Effector memory CD8-positive, alpha-beta T cell (primary cell): Measurements from ENCODE around the gene PAK6.

Experiments used
- ATAC-seq: fragments of 150-1000 bp; cut with Tn5 transposase; replicated peaks from 2 replicates; pipeline ENCODE4 v1.10.0; 2021; ENCODE audit warnings: mild to moderate bottlenecking, moderate library complexity
- DNase-seq, 3 experiments: peaks; one replicate each; pipeline ENCODE4 v3.0.0; 2021
- H3K27ac Mint-ChIP-seq, 2 donors: one replicate each; pipeline ENCODE4 v1.8.0; 2022; ENCODE audit warnings: mild to moderate bottlenecking in 2 of 2, mixed read lengths in 2 of 2, moderate library complexity in 2 of 2
- H3K27me3 Mint-ChIP-seq, 2 donors: one replicate each; pipeline ENCODE4 v1.8.0; 2022; ENCODE audit warnings: mixed read lengths in 2 of 2
- H3K36me3 Mint-ChIP-seq: one replicate; pipeline ENCODE4 v1.8.0; 2022; ENCODE audit warnings: mild to moderate bottlenecking, moderate library complexity, mixed read lengths; ENCODE audit not compliant: insufficient read depth
- H3K4me1 Mint-ChIP-seq, 2 donors: one replicate each; pipeline ENCODE4 v1.8.0; 2022; ENCODE audit warnings: low read depth in 2 of 2, mixed read lengths in 2 of 2
- H3K4me3 Mint-ChIP-seq, 2 donors: one replicate each; pipeline ENCODE4 v1.8.0; 2022; ENCODE audit warnings: mild to moderate bottlenecking in 2 of 2, mixed read lengths in 2 of 2, moderate library complexity in 2 of 2
- H3K9me3 Mint-ChIP-seq, 2 donors: one replicate each; pipeline ENCODE4 v1.8.0; 2022; ENCODE audit warnings: mixed read lengths in 2 of 2

The PAK6 gene

DNA sequence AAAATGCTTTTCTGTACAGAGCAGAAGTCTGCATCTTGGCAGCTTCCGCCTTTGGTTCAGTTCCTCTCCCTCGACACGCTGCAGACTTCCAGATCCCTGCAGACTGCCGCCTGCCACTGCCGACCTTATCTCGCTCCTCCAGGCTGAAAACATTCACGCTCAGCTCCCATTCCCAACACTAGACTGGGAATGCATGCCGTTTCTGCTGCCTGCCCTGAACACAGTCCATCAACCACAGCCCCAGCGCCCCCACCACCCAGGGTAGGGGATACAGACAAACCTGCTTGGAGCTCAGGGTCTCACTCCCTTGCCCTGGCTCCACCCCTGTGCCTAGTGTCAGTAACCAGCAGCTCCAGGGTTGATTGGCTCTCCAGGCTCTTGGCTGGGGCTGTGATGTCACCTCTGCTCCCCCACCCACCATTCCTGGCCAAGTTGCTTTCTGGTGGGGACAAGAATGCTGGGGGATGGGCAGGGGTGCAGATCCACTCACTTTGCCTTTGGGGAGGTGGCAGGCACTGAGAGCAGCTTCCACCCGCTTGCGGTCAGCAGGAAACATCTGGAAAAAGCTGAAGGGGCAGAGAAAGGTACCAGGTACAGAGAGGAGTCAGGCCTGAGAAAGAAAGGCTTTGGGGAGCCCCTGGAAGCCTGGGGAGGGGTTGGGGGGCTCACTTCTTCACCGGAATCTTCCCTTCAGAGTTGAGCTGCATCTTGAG lies 62.8 kb downstream of the PAK6 start:
- Mint-ChIP-seq H3K9me3 (no peaks in the 10 kb centered on the region), H3K4me3 (no peak overlapping the region)

DNA sequence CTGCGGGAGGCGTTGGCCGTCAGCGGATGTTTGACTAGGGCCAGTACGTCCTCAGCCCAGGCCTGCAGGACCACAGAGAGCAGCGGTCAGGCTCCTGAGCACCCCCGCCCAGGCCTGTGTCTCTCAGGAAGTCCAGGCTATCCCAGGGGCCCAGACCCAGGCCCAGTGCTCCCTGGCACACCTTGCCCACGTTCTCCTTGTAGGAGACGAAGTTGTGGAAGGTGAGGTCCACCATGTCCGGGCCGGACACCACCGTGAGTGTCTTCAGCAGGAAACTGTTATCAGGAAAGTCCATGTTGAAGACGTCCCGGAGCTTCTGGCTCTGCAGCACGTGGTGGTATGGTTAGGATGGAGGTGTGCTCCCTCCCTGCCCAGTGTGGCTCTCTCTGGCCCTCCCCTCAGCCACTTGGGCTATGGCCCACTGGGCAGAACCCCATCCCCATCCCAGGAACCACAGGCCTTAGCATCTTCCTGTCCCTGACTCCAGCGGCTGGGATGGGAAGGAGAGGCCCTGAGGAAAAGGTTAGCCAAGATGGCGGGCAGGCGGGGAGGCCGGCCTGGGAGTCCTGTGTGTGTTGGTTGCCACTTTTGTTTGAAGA lies 63.5 kb downstream of the PAK6 start:
- no peaks in the 10 kb centered on the region for H3K27me3 Mint-ChIP-seq
- no peaks in the 10 kb centered on the region for H3K9me3 Mint-ChIP-seq
- H3K4me1 Mint-ChIP-seq = peaks cover 32 to 34% of the 10 kb centered on the region in 2 donors
- peak overlapping the region in 1 of 2 donors; percentile 64 for H3K27ac Mint-ChIP-seq
- H3K4me3 Mint-ChIP-seq = no peak overlapping the region
- ATAC-seq (no peak), DNase-seq (no peak)
- peaks cover 39% of the 10 kb centered on the region for H3K36me3 Mint-ChIP-seq

More for the DNA sequence above, 62.8 kb downstream of the PAK6 start:
- no peak for ATAC-seq
- Mint-ChIP-seq H3K27me3 (no peaks in the 10 kb centered on the region), H3K27ac (peak overlapping the region; percentile 41 to 64), H3K36me3 (peaks cover 41% of the 10 kb centered on the region), H3K4me1 (peaks cover 28 to 34% of the 10 kb centered on the region in 2 donors)
- no peak for DNase-seq

DNA sequence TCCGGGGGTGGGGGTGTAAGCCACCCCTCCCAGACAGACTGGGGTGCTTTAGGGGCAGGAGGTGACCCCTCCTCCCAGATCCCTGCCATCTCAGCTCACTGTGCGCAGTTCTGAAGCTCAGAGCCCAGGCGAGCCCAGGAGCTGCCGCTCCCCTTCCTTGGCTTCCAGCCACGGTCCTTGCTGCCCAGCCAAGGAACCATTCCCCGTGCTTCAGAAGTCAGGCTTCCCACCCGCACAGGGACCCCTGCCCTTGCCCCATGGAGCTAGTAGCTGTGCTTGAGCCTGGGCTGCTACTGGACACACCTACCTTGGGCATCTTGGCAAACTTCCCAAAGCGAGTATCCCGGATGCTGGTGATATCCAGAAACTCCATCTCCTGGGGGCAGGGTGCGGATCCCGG lies 64.1 kb downstream of the PAK6 start:
- Mint-ChIP-seq H3K27me3 (no peaks in the 10 kb centered on the region), H3K36me3 (peaks cover 40% of the 10 kb centered on the region), H3K9me3 (no peaks in the 10 kb centered on the region), H3K4me3 (no peak overlapping the region), H3K4me1 (peaks cover 34% of the 10 kb centered on the region in 2 donors), H3K27ac (no peak overlapping the region)
- DNase-seq (no peak), ATAC-seq (no peak)

DNA sequence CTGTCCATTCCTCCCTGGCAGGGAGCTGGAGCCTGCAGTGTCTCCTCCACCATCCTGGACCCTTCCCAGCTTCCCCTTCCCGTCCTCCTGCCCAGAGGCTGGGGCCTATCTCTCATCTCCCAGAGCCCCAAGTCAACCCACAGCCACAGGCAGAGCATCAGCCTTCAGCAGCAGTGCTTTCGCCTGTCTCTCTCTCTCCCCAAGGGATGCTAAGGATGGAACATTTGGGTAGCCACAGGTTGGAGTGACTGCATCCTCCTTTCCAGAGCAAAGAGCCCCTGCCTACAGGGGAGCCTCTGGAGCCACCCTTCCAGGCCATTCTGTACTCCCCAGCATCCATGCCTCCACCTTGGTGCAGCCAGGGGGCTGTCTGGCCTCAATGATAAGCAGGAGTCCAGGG lies 64.7 kb downstream of the PAK6 start:
- ATAC-seq (no peak), DNase-seq (no peak)
- Mint-ChIP-seq H3K36me3 (peaks cover 41% of the 10 kb centered on the region), H3K27ac (peak overlapping the region; percentile 15 to 70), H3K9me3 (no peaks in the 10 kb centered on the region), H3K27me3 (no peaks in the 10 kb centered on the region), H3K4me3 (no peak overlapping the region), H3K4me1 (peaks cover 36% of the 10 kb centered on the region in 2 donors)

DNA sequence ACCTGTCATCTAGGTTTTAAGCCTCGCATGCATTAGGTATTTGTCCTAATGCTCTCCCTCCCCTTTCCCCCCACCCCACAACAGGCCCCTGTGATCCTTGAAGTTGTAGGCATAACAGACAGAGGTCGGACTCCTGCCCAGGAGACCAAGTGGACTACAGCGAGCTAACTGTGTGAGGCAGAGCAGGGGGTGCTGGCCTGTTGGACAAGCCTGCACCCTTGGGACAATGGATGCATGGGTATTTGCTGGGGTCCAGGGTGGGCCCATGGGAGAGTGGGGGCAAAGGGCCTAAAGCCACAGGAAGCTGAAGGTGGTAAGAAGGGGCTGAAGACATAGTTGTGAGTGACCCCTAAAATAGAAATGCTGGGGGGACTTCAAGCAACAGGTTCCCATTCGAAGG lies 66.4 kb downstream of the PAK6 start:
- DNase-seq = no peak
- H3K4me3 Mint-ChIP-seq = peak overlapping the region; percentile 13 to 99
- H3K27ac Mint-ChIP-seq = peak overlapping the region in 1 of 2 donors; percentile 80
- no peaks in the 10 kb centered on the region for H3K27me3 Mint-ChIP-seq
- peaks cover 50 to 52% of the 10 kb centered on the region in 2 donors for H3K4me1 Mint-ChIP-seq
- ATAC-seq = no peak
- no peaks in the 10 kb centered on the region for H3K9me3 Mint-ChIP-seq
- H3K36me3 Mint-ChIP-seq = peaks cover 28% of the 10 kb centered on the region

DNA sequence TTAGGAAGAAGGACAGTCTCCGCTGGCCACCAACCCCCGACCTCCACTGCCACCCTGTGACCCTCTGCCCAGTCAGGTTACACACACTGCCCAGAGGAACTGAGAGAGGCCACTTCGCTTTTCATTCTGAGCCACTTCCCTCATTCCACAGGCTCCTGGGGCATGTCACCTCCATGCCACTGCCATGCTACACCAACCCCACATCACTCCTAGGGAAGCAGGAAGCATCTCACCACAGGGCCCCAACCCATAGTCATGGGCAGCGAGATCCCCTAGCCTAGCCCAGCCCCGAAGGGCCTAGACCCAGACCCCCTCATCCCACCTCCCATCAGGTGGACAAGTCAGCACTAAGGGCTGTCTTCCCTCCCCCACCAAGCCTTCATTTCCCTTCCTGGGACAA lies 67.5 kb downstream of the PAK6 start:
- H3K36me3 Mint-ChIP-seq = peaks cover 20% of the 10 kb centered on the region
- no peaks in the 10 kb centered on the region for H3K27me3 Mint-ChIP-seq
- H3K4me3 Mint-ChIP-seq = peak overlapping the region; percentile 98 to 99
- no peaks in the 10 kb centered on the region for H3K9me3 Mint-ChIP-seq
- ATAC-seq (no peak), DNase-seq (no peak)
- peak overlapping the region; percentile 94 to 95 for H3K27ac Mint-ChIP-seq
- H3K4me1 Mint-ChIP-seq = peaks cover 48 to 52% of the 10 kb centered on the region in 2 donors

DNA sequence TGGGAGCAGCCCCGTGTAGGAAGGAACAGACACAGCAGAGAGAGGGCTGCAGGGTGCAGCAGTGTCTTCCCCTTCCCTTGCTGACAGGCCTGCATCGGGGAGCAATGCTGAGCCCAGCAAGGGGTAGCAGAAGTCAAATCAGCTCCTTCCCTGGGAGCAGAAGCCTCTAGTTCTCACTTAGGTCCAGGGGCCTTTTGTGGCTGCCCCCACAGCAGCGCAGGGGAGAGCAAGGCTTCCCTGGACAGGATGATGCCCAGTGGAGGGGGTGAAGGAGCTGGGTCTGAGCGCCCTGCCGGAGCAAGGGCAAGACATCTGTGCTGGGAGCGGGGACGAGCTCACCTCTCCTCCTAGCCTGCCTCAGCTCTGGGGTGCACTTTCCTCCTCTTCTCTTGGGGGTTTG lies 68.0 kb downstream of the PAK6 start:
- peak overlapping the region; percentile 98 to 99 for H3K4me3 Mint-ChIP-seq
- H3K9me3 Mint-ChIP-seq = no peaks in the 10 kb centered on the region
- H3K4me1 Mint-ChIP-seq = peaks cover 48 to 52% of the 10 kb centered on the region in 2 donors
- no peak for DNase-seq
- peaks cover 15% of the 10 kb centered on the region for H3K36me3 Mint-ChIP-seq
- peak overlapping the region; percentile 94 to 95 for H3K27ac Mint-ChIP-seq
- no peaks in the 10 kb centered on the region for H3K27me3 Mint-ChIP-seq
- ATAC-seq = no peak

DNA sequence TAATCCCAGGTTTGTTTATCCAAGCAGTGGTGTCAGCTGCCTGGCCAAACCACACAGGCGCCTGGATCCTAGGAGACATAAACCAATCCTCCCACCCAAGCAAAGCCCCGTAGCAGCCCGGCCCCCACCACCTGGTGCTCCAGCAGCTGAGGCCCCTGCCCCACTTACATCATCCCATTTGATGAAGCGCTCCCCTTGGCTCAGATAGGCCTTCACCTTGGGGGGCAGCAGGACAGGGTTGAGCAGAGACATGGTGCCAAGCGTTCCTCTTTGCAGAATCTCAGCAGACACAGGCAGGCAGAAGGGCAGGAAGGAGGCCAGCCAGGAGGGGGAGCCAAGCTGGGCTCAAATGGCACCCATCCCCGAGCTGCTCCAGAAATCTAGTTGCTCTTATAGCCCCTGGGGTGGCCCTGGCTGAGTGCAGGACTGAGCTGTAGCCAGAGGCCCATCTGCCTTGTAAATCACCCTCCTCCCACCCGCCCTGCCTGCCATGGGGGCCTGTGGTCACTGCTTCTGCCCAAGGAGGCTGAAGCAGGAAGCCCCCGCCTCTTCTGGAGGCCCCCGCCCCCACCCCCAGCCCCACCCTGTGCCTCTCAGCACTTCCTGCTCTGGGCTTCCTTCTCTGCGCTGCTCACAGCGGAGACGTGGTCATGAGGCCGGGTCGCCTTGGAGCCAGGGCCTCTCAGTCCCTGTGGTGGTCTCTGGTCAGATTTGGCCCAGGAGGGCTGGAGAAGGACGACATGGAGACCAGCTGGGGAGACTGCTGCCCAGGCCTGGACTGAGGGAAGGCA lies 68.8 kb downstream of the PAK6 start, which contains the start of gene PLCB2:
PLCB2 (minus strand) TSS at position 515 of the 791 bp plus-strand sequence; CDS start at position 252, 263 bp downstream.
- peaks cover 10% of the 10 kb centered on the region for H3K36me3 Mint-ChIP-seq
- peak within 1 kb of the TSS; percentile 98 to 99 for H3K4me3 Mint-ChIP-seq
- peak within 1 kb of the TSS; percentile 94 to 95 for H3K27ac Mint-ChIP-seq
- H3K27me3 Mint-ChIP-seq = no peaks in the 10 kb centered on the region
- H3K9me3 Mint-ChIP-seq = no peaks in the 10 kb centered on the region
- ATAC-seq = peak; percentile 78
- DNase-seq = peak; percentile 59 to 74 (median 62)
- H3K4me1 Mint-ChIP-seq = peaks cover 50 to 52% of the 10 kb centered on the region in 2 donors

DNA sequence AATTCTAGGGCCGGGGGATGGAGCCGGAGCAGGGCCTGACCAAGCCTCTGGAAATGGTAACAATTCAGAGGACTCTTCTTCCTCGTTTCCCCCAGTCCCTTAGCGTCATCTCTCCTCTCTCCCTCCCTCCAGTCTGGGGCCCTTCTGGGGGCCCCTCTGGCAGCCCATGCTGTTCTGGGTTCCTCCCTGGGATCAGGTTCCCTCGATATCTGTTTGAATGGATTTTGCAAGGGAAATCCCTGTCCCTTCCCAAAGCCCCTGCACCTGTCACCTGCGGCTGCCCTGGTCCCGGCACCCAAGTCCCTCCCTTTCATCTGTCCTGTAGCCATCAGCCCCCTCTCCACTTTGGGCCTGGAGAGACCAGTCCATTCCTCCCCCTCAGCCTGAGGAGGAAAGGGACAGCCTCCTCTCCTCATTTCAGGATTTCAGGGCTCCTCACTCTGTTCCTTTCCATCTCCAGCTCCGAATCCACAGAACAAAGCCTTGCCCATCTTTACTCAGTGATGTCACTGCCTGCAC lies 70.5 kb downstream of the PAK6 start:
- peak overlapping the region; percentile 94 to 95 for H3K27ac Mint-ChIP-seq
- H3K9me3 Mint-ChIP-seq = no peaks in the 10 kb centered on the region
- H3K36me3 Mint-ChIP-seq = peaks cover 3% of the 10 kb centered on the region
- peaks cover 53 to 55% of the 10 kb centered on the region in 2 donors for H3K4me1 Mint-ChIP-seq
- H3K4me3 Mint-ChIP-seq = peak overlapping the region; percentile 98 to 99
- DNase-seq (no peak), ATAC-seq (no peak)
- H3K27me3 Mint-ChIP-seq = no peaks in the 10 kb centered on the region

DNA sequence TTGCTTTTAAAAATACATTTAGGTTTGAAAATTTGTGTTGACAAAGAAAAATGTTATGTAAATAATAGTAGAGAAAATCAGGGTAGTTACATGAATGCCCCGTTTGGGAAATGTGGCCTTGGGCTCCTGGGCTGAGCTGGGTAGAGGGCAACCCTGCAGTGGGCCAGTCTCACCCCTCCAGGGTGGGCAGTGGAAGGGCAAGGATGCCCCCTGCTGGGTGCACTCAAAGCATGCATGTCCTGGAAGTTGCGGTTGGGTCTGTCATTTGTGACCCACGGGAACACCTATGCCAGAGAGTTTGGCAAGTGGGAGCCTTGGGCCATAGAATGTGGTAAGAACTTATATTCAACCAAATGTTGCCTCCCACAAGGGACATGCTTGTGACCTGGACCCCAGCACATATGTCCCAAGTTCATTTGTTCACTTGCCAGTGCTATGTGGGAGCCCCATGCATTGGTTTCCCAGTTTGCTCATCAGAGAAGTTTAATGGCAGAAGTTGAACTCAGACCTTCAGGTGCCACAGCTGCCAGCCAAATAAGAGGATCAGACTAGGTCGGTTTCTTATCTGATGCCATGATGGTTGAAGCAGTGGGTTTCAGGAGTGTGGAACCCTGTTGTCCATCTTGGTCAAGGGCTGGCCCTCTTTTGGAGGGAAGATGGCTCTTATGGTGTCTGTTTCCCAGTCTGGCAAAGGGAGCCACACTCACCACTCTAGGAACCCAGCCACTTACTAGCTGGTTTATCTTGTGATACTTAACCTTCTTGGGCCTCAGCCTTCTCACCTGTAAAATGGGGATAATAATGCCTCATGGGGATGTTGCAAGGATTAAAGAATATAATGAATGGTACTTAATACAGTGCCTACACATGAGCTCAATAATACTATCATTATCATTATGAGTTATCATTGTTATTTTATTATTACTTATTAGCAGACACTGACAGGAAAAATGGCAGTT lies 71.4 kb downstream of the PAK6 start:
- ATAC-seq = no peak
- DNase-seq = peak in 2 of 3 experiments; percentile 25 to 34
- Mint-ChIP-seq H3K27ac (peak overlapping the region; percentile 94 to 95), H3K9me3 (no peaks in the 10 kb centered on the region), H3K36me3 (peaks cover 3% of the 10 kb centered on the region), H3K27me3 (no peaks in the 10 kb centered on the region), H3K4me3 (peak overlapping the region; percentile 98 to 99), H3K4me1 (peaks cover 47 to 52% of the 10 kb centered on the region in 2 donors)

DNA sequence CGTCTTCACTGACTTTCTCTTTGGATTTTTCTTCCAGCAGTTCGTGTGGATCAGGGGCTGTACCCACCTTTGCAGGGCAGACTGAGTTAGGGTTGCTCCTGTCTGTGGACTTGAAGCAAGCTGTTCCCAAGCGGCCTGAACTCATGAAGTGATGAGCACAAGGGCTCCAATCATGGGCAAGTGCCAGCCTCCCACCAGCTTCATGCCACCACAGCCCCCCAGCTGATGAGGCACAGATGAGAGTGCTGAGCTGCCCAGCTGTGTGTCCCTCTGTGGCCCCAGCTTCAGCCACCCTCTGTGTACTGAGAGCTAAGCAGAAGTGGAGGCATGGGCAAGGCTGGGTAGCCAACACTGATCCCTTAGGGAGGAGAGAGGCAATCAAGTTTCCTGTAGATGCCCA lies 72.1 kb downstream of the PAK6 start:
- Mint-ChIP-seq H3K27ac (no peak overlapping the region), H3K36me3 (peaks cover 3% of the 10 kb centered on the region)
- ATAC-seq = no peak

DNA sequence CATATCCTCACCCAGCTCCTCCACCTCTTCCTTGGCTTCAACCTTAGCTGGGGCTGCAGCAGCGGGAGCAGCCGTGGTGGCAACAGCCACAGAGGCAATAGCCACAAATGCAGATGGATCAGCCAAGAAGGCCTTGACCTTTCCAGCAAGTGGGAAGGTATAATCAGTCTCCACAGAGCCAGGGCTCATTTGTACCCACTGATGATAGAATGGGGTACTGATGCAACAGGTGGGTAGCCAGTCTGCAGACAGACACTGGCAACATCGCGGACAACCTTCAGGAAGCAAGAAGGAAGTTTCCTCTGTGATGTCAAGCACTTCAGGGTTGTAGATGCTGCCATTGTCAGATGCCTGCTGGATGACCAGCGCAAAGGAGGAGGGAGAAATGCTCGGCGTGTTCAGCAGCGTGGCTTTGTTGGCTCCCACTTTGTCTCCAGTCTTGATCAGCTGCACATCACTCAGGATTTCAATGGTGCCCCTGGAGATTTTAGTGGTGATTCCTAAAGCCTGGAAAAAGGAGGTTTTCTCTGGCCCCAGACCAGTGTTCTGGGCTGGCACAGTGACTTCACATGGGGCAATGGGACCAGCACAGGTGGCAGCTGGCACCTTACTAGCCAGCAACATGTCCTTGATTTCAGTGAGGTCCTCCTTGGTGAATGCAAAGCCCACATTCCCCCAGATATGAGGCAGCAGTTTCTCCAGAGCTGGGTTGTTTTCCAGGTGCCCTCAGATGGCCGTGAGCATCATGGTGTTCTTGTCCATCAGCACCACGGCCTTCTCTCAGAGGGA lies 73.7 kb downstream of the PAK6 start:
- ATAC-seq = no peak
- Mint-ChIP-seq H3K9me3 (no peaks in the 10 kb centered on the region), H3K36me3 (peaks cover 3% of the 10 kb centered on the region), H3K4me1 (peaks cover 36 to 50% of the 10 kb centered on the region in 2 donors), H3K27me3 (peaks cover 0 to 10% of the 10 kb centered on the region in 2 donors), H3K4me3 (peak overlapping the region; percentile 70 to 78), H3K27ac (peak overlapping the region; percentile 86 to 93)
- no peak for DNase-seq

More for the DNA sequence above, 72.1 kb downstream of the PAK6 start:
- no peaks in the 10 kb centered on the region for H3K27me3 Mint-ChIP-seq
- H3K4me1 Mint-ChIP-seq = peaks cover 46 to 56% of the 10 kb centered on the region in 2 donors
- DNase-seq = no peak
- no peaks in the 10 kb centered on the region for H3K9me3 Mint-ChIP-seq
- H3K4me3 Mint-ChIP-seq = no peak overlapping the region
